SKM-1 treated with dmso at 0.1 percent for 144 hours (cell line): ENCODE measurements around the gene MADCAM1.
"Not testable (repeated sequence)": the region's sequence is repeated elsewhere in the genome, so short reads cannot be mapped to it uniquely, and the experiment has no call there.

ENCODE experiments used
- DNase-seq: peaks from one replicate; lab custom pipeline; 2025; ENCODE audit not compliant: unreplicated experiment; lab: John Stamatoyannopoulos, UW

Gene MADCAM1

DNA sequence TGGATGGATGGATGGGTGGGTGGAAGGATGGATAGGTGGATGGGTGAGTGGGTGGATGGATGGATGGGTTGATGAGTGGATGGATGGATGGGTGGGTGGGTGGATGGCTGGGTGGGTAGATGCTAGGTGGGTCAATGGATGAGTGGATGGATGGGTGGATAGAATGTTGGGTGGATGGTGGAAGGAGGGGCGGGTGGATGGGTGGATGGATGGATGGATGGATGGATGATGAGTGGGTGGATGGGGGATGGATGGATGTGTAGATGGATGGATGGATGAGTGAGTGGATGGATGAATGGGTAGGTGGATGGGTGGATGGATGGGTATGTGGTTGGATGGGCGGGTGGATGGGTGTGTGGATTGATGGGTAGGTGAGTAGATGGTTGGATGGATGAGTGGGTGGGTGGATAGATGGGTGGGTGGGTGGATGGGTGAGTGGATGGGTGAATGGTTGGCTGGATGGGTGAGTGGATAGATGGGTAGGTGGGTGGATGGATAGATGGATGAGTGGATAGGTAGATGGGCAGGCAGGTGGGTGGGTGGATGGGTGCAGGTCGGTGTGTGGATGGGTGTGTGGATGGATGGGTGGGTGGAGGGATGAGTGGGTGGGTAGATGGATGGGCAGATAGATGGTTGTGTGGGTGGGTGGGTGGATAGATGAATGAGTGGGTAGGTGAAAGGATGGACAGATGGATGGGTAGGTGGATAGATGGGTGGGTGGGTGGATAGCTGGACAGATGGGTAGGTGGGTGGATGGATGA lies 31.1 kb upstream of the MADCAM1 start:
- no peak for DNase-seq

DNA sequence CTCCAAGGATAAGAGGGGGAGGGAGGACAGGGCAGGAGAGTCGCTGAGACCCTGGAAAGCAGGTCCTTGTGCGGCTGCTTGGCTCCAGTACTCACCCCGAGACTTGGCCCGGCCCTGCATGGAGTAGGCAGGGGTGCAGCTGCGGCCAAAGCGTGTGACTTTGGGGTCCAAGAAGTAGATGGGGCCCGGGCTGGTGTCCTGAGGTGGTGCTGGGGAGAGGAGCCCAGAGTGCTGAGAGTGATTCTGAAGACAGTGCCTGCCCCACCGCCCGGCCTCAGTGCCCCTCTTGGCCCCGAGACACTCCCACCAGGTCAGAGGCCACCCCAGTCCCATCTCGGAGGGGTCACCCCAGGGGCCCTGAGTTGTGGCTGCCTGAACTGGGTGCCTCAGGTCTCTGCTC lies 28.7 kb upstream of the MADCAM1 start:
- DNase-seq: no peak

- DNase-seq: no peak
Measured at GRCh38 chr19:468587-469256, 27.6 kb upstream of the MADCAM1 start.

DNA sequence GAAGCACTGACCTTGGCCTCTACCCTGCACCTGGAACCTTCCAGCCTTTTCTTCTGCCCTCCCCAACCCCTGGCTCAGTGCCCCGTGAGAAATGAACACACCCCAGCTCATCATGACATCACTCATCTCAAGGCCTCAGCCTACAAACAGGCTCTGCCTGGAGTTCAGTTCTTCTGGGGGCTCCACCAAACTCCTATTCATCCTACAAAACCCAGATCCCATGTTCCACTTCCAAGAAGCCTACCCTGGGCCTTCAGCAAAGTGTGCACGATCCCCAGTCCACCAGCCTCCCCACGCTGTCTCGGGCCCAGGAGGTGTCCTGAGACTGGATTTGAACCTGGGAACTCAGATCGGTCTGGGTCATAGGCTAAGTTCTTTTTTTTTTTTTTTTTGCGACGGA lies 26.5 kb upstream of the MADCAM1 start:
- no peak for DNase-seq

DNA sequence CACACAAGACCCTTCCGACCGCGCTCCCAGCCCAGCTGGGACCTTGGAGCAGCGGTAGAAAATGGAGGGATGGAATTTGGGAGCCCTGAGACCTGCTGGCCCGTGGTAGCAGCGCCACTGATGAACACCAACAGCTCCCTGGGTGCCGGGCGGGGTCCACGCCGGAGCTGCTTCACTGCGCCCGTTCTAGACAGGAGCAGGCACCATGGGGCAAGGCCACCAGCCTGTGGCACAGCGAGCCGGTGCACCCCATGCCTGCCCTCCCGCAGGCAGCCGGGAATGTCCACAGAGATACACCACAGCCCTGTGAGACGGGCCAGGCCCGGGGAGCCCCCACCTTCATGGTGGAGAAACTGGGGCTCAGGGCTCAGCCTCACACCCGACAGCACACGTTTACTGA lies 25.6 kb upstream of the MADCAM1 start:
- DNase-seq: no peak

DNA sequence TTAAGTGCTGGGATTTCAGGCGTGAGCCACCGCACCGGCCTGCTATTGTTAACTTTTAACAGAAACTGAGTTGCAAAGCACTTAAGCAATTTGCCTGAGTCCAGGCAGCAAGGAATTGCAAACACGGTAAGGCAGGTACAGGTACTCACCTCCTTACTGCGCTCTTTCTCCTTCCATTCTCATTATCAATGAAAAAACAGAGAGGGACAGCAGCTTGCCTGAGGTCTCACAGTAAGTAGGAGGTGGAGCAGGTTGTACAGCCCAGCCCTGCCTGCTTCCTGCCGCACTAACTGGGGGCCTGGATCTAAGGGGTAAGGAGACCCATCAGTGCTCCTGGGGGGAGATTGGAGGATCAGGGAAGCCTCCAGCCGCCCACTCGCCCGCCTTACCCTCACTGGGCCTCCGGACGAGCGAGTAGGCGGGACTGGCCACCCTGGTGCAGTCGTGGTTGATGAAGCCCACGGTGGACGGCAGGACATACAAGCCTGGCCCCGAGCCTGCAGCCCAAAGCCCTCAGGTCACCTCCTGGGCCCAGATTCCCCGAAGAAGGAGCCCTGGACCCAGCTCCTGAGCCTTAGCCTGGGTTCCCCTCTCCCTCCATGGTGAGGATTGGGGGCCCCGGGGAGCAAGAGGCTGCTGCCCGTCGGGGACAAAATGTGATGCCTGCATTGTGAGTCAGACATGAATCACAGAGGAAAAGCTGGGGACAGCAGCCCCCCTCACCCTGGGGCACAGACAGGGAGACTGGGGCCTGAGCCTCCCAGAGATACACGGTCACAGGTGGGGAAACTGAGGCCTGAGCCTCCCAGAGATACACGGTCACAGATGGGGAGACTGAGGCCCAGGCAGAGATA lies 24.1 kb upstream of the MADCAM1 start:
- no peak for DNase-seq

DNA sequence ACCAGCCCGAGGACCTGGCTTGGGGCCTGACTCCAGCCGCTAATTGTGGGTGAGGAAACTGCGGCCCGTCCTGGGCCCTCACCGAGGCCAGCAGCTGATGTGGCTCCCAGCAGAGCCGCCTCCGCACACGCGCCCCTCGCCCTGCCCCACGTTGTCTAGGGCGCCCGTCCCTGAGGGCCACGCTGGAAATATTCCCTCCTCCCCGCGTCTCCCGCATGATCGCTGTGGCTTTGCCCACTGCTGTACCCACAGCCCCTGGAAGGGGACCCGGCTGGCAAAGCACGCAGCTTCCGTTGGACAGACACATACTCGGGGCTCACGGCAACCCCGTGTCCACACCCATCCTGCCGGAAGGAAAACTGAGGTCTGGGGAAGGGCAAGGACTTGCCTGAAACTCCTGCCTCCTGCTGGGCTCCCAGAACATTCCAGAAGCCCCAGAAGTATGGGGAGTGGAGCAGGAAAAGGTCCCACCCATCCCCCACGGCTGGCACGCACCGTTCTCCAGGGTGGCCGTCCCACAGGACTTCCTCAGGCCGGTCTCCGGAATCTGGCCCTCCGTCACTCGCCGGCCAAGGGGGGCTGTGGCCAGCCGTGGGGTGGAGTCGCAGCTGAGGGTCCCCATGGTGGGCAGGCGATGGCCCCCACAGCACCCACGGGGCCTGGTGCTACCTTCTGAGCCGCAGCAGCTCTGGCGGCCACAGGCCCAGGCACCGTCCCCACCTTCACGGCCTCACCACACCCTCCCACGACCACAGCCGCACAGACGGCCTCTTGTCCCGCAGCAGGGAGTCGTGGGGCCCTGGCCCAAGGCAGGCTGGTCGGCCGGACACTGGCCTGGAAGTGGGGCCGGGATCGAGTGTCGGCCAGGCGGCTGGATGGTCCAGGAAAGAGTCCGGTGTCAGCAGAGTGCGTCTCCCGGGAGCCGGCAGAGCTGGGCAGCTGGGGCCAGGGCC lies 21.9 kb upstream of the MADCAM1 start:
- DNase-seq: no peak

- no peak for DNase-seq
Measured at GRCh38 chr19:475360-475759, 20.9 kb upstream of the MADCAM1 start.

- no peak for DNase-seq
Measured at GRCh38 chr19:478236-478903, 17.9 kb upstream of the MADCAM1 start.

- no peak for DNase-seq
Measured at GRCh38 chr19:478976-479375, 17.3 kb upstream of the MADCAM1 start.

DNA sequence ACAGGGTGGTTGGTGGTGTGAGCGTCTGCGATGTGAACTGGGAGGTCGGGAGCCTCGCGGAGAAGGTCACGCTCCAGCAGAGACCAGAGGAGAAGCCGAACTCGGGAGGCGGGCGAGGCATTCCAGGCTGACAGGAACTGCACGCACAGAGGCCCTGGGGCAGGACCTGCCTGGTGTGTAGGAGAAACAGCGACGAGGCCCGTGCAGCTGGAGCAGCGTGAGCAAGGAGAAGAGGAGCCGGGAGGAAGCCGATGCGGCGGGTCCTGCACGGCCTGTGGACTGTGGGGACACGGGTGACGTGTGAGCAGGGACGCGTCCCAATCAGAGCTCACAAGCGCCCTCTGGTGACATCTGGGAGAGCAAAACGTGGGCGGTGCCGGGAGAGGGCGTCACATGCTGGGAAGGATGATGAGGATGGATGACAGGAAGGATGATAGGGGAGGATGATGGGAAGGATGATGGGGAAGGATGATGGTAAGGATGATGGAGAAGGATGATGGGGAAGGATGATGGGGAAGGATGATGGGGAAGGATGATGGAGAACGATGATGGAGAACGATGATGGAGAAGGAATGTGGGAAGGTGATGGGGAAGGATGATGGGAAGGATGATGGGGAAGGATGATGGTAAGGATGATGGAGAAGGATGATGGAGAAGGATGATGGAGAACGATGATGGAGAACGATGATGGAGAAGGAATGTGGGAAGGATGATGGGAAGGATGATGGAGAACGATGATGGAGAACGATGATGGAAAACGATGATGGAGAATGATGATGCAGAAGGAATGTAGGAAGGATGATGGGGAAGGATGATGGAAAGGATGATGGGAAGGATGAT lies 16.1 kb upstream of the MADCAM1 start:
- DNase-seq: peak; percentile 47

DNA sequence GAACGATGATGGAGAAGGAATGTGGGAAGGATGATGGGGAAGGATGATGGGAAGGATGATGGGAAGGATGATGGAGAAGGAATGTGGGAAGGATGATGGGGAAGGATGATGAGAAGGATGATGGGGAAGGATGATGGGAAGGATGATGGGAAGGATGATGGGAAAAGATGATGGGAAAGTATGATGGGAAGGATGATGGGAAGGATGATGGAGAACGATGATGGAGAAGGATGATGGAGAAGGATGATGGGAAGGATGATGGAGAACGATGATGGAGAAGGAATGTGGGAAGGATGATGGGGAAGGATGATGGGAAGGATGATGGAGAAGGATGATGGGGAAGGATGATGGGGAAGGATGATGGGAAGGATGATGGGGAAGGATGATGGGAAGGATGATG lies 15.2 kb upstream of the MADCAM1 start:
- DNase-seq: not testable (repeated sequence)

- no peak for DNase-seq
Measured at GRCh38 chr19:482186-483041, 13.9 kb upstream of the MADCAM1 start.

GRCh38 chr19:483332-484072 lies 12.8 kb upstream of the MADCAM1 start:
- DNase-seq: no peak

GRCh38 chr19:484494-484893 lies 11.8 kb upstream of the MADCAM1 start:
- no peak for DNase-seq

GRCh38 chr19:485077-485476 lies 11.2 kb upstream of the MADCAM1 start:
- DNase-seq: no peak

- no peak for DNase-seq
Measured at GRCh38 chr19:485583-486236, 10.6 kb upstream of the MADCAM1 start.
